HepG2 (cell line): ENCODE data around the gene DMKN. TPM values are rescaled to one million over a fixed set of nuclear protein-coding genes. Genes with fewer than 3 reads are reported as not detected.

Experiments
- E2F2 ChIP-seq: sonication (generic); formaldehyde crosslinking; IDR thresholded peaks from 2 replicates; pipeline ENCODE4 v1.4.0; 2020; ENCODE audit warnings: missing genetic modification reagents, borderline replicate concordance
- EED ChIP-seq: sonication (generic); formaldehyde crosslinking; IDR thresholded peaks from 2 replicates; pipeline ENCODE4 v1.5.0; 2020; ENCODE audit warnings: mild to moderate bottlenecking, missing genetic modification reagents
- FOXA3 ChIP-seq: IDR thresholded peaks from 2 replicates; pipeline ENCODE4 v1.6.1; 2016; ENCODE audit warnings: missing genetic modification reagents, missing compliant biosample characterization
- KLF6 ChIP-seq: IDR thresholded peaks from 2 replicates; pipeline ENCODE4 v1.8.0; 2016; ENCODE audit warnings: missing biosample characterization, missing genetic modification reagents
- RFX3 ChIP-seq: IDR thresholded peaks from 2 replicates; pipeline ENCODE4 v1.6.1; 2016; ENCODE audit warnings: missing biosample characterization, missing genetic modification reagents
- SIX4 ChIP-seq: sonication (generic); formaldehyde crosslinking; IDR thresholded peaks from 2 replicates; pipeline ENCODE4 v1.4.0; 2020; ENCODE audit warnings: missing genetic modification reagents
- SOX6 ChIP-seq, 2 experiments: fragments of 450-650 bp in 1 of 2; sonication (generic) in 1 of 2; formaldehyde crosslinking in 1 of 2; IDR thresholded peaks; 2 replicates each; pipeline versions ENCODE4 v1.4.0 to v1.6.1; 2017 to 2020; ENCODE audit warnings: antibody characterized with exemption in 1 of 2, mild to moderate bottlenecking in 1 of 2, missing genetic modification reagents in 1 of 2
- SP5 ChIP-seq: IDR thresholded peaks from 2 replicates; pipeline ENCODE4 v1.6.1; 2016; ENCODE audit warnings: low read depth, borderline replicate concordance
- ZBTB3 ChIP-seq: sonication (generic); formaldehyde crosslinking; IDR thresholded peaks from 2 replicates; pipeline ENCODE4 v1.4.0; 2020; ENCODE audit warnings: low read depth, mild to moderate bottlenecking, moderate library complexity, missing genetic modification reagents, borderline replicate concordance
- ZIK1 ChIP-seq: sonication (generic); formaldehyde crosslinking; IDR thresholded peaks from 2 replicates; pipeline ENCODE4 v1.5.0; 2020; ENCODE audit warnings: mild to moderate bottlenecking, low read depth, missing genetic modification reagents, borderline replicate concordance
- ZNF264 ChIP-seq: sonication (generic); formaldehyde crosslinking; IDR thresholded peaks from 2 replicates; pipeline ENCODE4 v1.4.0; 2020; ENCODE audit warnings: missing genetic modification reagents
- ZNF292 ChIP-seq: sonication (generic); formaldehyde crosslinking; IDR thresholded peaks from 2 replicates; pipeline ENCODE4 v1.8.1; 2022; ENCODE audit warnings: mild to moderate bottlenecking, low read depth, missing genetic modification reagents, borderline replicate concordance
- ZNF3 ChIP-seq: IDR thresholded peaks from 2 replicates; pipeline ENCODE4 v1.7.0; 2017; ENCODE audit warnings: inconsistent platforms
- ZNF543 ChIP-seq: sonication (generic); formaldehyde crosslinking; IDR thresholded peaks from 2 replicates; pipeline ENCODE4 v1.4.0; 2020; ENCODE audit warnings: mild to moderate bottlenecking, missing genetic modification reagents
- ZNF562 ChIP-seq: sonication (generic); formaldehyde crosslinking; IDR thresholded peaks from 2 replicates; pipeline ENCODE4 v1.8.0; 2022; ENCODE audit warnings: missing genetic modification reagents, borderline replicate concordance
- ZNF720 ChIP-seq: sonication (generic); formaldehyde crosslinking; IDR thresholded peaks from 2 replicates; pipeline ENCODE4 v1.4.0; 2020; ENCODE audit warnings: missing genetic modification reagents
- ZNF740 ChIP-seq: sonication (generic); formaldehyde crosslinking; IDR thresholded peaks from 2 replicates; pipeline ENCODE4 v1.4.0; 2020; ENCODE audit warnings: missing genetic modification reagents
- ZNF878 ChIP-seq: sonication (generic); formaldehyde crosslinking; IDR thresholded peaks from 2 replicates; pipeline ENCODE4 v1.8.1; 2023; ENCODE audit warnings: mild to moderate bottlenecking, missing genetic modification reagents, moderate library complexity
- polyA plus RNA-seq, 8 experiments: library from polyadenylated mRNA; depleted of rRNA in 3 of 8; stranded (reverse) in 7 of 8; unstranded in 1 of 8; fragments of >200 nt; fragmentation: Illumina TruSeq in 4 of 8; extraction: Trizol in 4 of 8; gene quantifications; 2 replicates each; pipeline versions ENCODE4 v1.2.1 to v1.2.3, GENCODE V29; 2011 to 2016; ENCODE audit warnings: low read depth in 4 of 8, missing spikeins in 1 of 8, mixed read lengths in 1 of 8; ENCODE audit not compliant: insufficient read depth in 1 of 8
- total RNA-seq, 5 experiments: library from RNA; depleted of rRNA; stranded (reverse); fragments of >200 nt; fragmentation: Illumina TruSeq; extraction: Trizol; gene quantifications; 2 replicates each; pipeline ENCODE4 v1.2.3, GENCODE V29; 2016; ENCODE audit warnings: low read depth in 1 of 5
- TF ChIP-seq, protein P1 (sequence below): sonication (generic); formaldehyde crosslinking; IDR thresholded peaks from 2 replicates; pipeline ENCODE4 v1.5.0; 2020; ENCODE audit warnings: mild to moderate bottlenecking, missing genetic modification reagents, borderline replicate concordance
- TF ChIP-seq, protein P2 (sequence below): sonication (generic); formaldehyde crosslinking; IDR thresholded peaks from 2 replicates; pipeline ENCODE4 v1.4.0; 2020; ENCODE audit warnings: mild to moderate bottlenecking, missing genetic modification reagents
- TF ChIP-seq, protein P3 (sequence below): sonication (generic); formaldehyde crosslinking; IDR thresholded peaks from 2 replicates; pipeline ENCODE4 v1.5.1; 2020; ENCODE audit warnings: missing genetic modification reagents, mild to moderate bottlenecking, borderline replicate concordance

Gene DMKN
- total and polyA plus RNA-seq, 2 of the 13 experiments (the other 11 are each of a cell fraction or from before 2014, with no cell fraction given) = 50.8 to 57.1 TPM

- TF ChIP-seq SOX6 (IDR thresholded peaks at IDR 0.05) (no peak), SOX6 (CRISPR knock-in tag; IDR thresholded peaks at IDR 0.05) (peak; percentile 60), ZNF543 (CRISPR knock-in tag) (peak; percentile 51; the same call in 1 of the 2 replicates), ZNF562 (CRISPR knock-in tag) (no peak), FOXA3 (peak; percentile 90), ZNF292 (CRISPR knock-in tag) (peak; percentile 83; the same call in 1 of the 2 replicates), ZIK1 (CRISPR knock-in tag) (no peak), SIX4 (CRISPR knock-in tag) (0 out of 2 replicates have a peak, but pooled peaks have one; percentile 31), SP5 (CRISPR knock-in tag) (no peak), ZNF878 (CRISPR knock-in tag) (0 out of 2 replicates have a peak, but pooled peaks have one; percentile 65), RFX3 (no peak), E2F2 (CRISPR knock-in tag) (no peak), ZBTB3 (CRISPR knock-in tag) (0 out of 2 replicates have a peak, but pooled peaks have one; percentile 67), ZNF720 (CRISPR knock-in tag) (no peak), ZNF264 (peak; percentile 79), ZNF3 (CRISPR knock-in tag) (peak; percentile 42; the same call in 1 of the 2 replicates), EED (CRISPR knock-in tag) (no peak), ZNF740 (CRISPR knock-in tag) (no peak), KLF6 (CRISPR knock-in tag) (peak; percentile 40; the same call in 1 of the 2 replicates)
- TF ChIP-seq, protein P1, sequence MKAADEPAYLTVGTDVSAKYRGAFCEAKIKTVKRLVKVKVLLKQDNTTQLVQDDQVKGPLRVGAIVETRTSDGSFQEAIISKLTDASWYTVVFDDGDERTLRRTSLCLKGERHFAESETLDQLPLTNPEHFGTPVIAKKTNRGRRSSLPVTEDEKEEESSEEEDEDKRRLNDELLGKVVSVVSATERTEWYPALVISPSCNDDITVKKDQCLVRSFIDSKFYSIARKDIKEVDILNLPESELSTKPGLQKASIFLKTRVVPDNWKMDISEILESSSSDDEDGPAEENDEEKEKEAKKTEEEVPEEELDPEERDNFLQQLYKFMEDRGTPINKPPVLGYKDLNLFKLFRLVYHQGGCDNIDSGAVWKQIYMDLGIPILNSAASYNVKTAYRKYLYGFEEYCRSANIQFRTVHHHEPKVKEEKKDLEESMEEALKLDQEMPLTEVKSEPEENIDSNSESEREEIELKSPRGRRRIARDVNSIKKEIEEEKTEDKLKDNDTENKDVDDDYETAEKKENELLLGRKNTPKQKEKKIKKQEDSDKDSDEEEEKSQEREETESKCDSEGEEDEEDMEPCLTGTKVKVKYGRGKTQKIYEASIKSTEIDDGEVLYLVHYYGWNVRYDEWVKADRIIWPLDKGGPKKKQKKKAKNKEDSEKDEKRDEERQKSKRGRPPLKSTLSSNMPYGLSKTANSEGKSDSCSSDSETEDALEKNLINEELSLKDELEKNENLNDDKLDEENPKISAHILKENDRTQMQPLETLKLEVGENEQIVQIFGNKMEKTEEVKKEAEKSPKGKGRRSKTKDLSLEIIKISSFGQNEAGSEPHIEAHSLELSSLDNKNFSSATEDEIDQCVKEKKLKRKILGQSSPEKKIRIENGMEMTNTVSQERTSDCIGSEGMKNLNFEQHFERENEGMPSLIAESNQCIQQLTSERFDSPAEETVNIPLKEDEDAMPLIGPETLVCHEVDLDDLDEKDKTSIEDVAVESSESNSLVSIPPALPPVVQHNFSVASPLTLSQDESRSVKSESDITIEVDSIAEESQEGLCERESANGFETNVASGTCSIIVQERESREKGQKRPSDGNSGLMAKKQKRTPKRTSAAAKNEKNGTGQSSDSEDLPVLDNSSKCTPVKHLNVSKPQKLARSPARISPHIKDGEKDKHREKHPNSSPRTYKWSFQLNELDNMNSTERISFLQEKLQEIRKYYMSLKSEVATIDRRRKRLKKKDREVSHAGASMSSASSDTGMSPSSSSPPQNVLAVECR = peak; percentile 62; the same call in 1 of the 2 replicates
- TF ChIP-seq, protein P2, sequence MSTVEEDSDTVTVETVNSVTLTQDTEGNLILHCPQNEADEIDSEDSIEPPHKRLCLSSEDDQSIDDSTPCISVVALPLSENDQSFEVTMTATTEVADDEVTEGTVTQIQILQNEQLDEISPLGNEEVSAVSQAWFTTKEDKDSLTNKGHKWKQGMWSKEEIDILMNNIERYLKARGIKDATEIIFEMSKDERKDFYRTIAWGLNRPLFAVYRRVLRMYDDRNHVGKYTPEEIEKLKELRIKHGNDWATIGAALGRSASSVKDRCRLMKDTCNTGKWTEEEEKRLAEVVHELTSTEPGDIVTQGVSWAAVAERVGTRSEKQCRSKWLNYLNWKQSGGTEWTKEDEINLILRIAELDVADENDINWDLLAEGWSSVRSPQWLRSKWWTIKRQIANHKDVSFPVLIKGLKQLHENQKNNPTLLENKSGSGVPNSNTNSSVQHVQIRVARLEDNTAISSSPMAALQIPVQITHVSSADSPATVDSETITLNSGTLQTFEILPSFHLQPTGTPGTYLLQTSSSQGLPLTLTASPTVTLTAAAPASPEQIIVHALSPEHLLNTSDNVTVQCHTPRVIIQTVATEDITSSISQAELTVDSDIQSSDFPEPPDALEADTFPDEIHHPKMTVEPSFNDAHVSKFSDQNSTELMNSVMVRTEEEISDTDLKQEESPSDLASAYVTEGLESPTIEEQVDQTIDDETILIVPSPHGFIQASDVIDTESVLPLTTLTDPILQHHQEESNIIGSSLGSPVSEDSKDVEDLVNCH (CRISPR knock-in tag) = no peak
- TF ChIP-seq, protein P3, sequence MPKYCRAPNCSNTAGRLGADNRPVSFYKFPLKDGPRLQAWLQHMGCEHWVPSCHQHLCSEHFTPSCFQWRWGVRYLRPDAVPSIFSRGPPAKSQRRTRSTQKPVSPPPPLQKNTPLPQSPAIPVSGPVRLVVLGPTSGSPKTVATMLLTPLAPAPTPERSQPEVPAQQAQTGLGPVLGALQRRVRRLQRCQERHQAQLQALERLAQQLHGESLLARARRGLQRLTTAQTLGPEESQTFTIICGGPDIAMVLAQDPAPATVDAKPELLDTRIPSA (CRISPR knock-in tag) = no peak
Observed at GRCh38 chr19:35458731-35459391, 54.6 kb downstream of the DMKN start (continued).
